Duodenal mucosa (tissue), 2 donors: ENCODE results near the gene FBXO31.

Experiments
- H3K27ac ChIP-seq: one replicate; pipeline ENCODE4 v1.7.0; 2013; ENCODE audit warnings: low read depth, low read length
- H3K27me3 ChIP-seq, 2 donors: one replicate each; pipeline ENCODE4 v1.7.0; 2013; ENCODE audit warnings: low read length in 2 of 2, control low read depth in 1 of 2; ENCODE audit not compliant: insufficient read depth in 2 of 2, control insufficient read depth in 1 of 2
- H3K36me3 ChIP-seq, 2 donors: one replicate each; pipeline ENCODE4 v1.7.0; 2013; ENCODE audit warnings: low read length in 2 of 2, control low read depth in 1 of 2; ENCODE audit not compliant: insufficient read depth in 2 of 2, control insufficient read depth in 1 of 2
- H3K4me1 ChIP-seq, 2 donors: one replicate each; pipeline ENCODE4 v1.7.0; 2013; ENCODE audit warnings: low read length in 2 of 2, control low read depth in 1 of 2; ENCODE audit not compliant: insufficient read depth in 2 of 2, control insufficient read depth in 1 of 2
- H3K4me3 ChIP-seq, 2 donors: one replicate each; pipeline ENCODE4 v1.7.0; 2013; ENCODE audit warnings: low read length in 2 of 2, low read depth in 1 of 2
- H3K9ac ChIP-seq, 2 donors: one replicate each; pipeline ENCODE4 v1.7.0; 2013; ENCODE audit warnings: low read length in 2 of 2, low read depth in 1 of 2
- H3K9me3 ChIP-seq, 2 donors: one replicate each; pipeline ENCODE4 v1.7.0; 2013; ENCODE audit warnings: low read length in 2 of 2, control low read depth in 1 of 2; ENCODE audit not compliant: control insufficient read depth in 1 of 2

Gene FBXO31

DNA sequence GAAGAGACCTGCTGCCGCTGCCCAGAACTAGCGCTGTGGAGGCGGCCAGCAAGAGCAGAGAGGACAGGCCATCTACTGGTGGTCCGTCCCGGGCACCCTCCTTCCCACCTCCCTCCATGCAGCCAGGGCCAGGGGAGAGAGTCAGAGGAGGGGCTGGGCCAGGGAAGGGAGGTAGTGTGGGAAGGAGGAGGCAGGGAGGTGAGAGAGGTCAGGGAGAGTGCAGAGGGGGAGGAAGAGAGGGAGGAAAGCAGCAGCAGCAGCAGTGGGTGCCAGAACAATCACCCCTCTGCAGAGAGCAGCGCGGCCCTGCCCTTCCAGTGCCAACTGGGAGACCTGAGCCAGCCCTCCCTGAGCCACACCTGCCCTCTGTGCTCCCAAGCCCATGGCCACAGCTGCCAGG lies 73.0 kb downstream of the FBXO31 start:
- no peak overlapping the region for H3K4me3 ChIP-seq
- H3K4me1 ChIP-seq = peaks cover 0 to 7% of the 10 kb centered on the region in 2 donors
- H3K27ac ChIP-seq = no peak overlapping the region
- no peak overlapping the region for H3K9ac ChIP-seq
- H3K9me3 ChIP-seq = peaks cover 0 to 7% of the 10 kb centered on the region in 2 donors
- H3K27me3 ChIP-seq = no peaks in the 10 kb centered on the region
- H3K36me3 ChIP-seq = no peaks in the 10 kb centered on the region

DNA sequence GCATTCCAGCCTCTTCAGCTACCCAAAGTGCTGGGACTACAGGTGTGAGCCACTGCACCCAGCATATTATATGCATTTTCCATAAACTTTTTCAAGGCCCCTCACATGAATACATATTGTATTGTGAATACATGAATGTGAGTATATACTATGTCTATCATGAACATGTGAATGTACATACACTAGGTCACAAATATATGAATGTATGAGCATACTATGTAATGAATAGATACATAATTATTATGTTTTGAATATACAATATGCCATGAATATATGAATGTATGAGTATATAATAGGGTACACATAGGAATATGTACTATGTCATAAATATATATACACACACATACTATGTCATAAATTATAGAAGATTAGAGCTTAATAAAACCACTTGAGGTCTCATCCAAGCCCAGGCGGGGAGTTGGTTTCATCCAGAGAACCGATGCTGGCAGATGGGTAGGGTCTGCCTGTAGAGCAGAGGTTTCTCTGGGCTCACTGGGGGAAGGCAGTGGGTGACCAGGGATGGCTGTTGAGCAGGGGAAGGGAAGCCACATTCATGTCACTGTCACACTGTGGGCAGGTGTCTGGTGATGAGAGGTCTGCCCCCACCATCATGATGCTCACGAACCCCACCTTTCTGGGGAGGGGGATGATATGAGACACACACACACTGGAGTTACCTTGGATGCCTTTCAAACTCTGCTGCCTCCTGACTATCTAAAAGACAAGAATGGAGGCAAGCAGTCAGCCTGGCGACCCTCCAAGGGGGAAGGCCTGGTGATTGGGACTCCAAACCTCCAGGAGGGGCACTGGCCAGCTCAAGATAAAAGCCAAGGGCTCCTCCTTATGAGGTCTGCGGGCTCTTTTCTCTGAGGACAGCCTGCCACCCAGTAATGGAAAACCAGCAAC lies 73.7 kb downstream of the FBXO31 start:
- Histone ChIP-seq H3K27ac (no peak overlapping the region), H3K4me1 (peaks cover 0 to 8% of the 10 kb centered on the region in 2 donors), H3K9me3 (peaks cover 0 to 7% of the 10 kb centered on the region in 2 donors), H3K9ac (no peak overlapping the region), H3K4me3 (no peak overlapping the region), H3K36me3 (no peaks in the 10 kb centered on the region), H3K27me3 (no peaks in the 10 kb centered on the region)

DNA sequence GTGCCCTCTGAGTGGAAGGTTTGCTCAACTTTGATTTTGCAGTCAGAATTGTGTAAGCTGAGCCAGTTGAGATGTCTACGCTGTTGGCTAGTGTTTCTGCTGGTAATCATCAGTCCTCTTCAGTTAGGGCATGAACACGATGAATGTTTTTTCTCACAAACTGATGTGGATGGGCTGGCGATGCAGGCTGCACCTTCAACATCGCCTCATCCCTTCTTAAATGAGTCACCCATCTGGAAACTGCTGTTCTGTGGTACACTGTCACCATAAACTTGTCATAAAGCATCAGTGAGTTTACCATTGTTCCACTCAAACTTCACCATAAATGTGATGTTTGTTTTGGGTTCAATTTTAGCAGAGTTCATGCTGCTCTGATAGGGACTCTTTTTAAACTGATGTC lies 74.8 kb downstream of the FBXO31 start:
- Histone ChIP-seq H3K27ac (no peak overlapping the region), H3K9me3 (peaks cover 0 to 7% of the 10 kb centered on the region in 2 donors), H3K9ac (no peak overlapping the region), H3K4me3 (no peak overlapping the region), H3K27me3 (no peaks in the 10 kb centered on the region), H3K36me3 (no peaks in the 10 kb centered on the region), H3K4me1 (peaks cover 0 to 8% of the 10 kb centered on the region in 2 donors)

DNA sequence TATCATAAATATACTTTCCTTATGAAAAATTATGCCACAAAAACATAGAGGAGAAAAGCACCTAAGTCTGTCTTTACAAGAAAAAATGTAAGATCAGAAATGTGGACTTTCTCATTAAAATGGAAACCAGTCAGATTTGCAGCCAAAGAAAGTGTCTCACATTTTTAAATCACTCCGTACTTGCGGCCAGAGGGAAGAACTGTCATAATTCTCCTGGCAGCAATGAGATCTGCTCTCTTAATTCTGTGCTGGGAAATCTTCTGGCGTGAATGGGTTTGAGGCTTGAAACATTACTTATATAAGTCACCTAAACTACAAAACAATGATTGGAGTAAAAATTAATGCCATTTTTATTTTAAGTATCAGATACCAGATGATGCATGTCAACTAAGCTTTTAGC lies 77.1 kb downstream of the FBXO31 start:
- no peak overlapping the region for H3K9ac ChIP-seq
- H3K9me3 ChIP-seq = peaks cover 0 to 7% of the 10 kb centered on the region in 2 donors
- H3K36me3 ChIP-seq = no peaks in the 10 kb centered on the region
- H3K27me3 ChIP-seq = no peaks in the 10 kb centered on the region
- peaks cover 0 to 8% of the 10 kb centered on the region in 2 donors for H3K4me1 ChIP-seq
- H3K27ac ChIP-seq = no peak overlapping the region
- H3K4me3 ChIP-seq = no peak overlapping the region

DNA sequence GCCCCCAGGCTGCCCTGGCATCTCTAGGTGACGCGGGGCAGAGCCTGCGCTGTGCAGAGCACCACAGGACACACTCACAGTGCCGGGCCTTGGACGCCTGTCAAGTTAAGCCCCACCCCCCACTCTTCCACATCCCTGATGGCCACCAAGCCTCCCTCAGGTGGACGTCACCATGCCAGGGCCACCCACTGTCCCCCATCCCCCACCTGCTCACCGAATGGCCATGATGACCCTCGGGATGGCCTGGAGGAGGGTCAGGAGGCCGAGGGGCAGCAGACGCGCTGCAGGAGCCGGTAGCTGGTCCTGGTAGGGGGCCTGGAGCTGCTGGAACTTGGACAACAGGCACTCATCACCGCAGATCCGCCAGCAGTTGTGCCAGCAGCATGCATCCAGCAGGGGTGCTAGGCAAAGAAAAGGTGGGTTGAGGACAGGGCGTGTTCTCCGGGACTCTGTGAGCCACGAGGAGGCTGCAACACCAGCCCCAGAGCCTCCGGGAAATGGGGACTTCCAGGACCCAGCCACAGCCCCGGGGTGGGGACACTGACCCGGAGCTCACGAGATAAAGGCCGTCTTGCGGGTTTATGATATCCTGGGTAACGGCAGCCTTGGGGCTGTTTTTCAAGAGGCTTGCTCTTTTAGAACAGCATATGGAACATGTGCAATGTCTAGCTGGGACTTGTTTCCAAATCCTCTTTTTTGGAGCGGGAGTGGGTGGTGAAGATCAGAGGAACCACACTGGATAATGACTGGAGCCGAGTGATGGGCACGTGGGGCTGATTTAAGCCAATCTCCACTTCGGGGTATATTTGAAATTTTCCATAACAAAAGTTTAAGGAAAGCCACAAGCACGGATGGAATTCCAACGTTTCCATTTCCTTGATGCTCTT lies 77.8 kb downstream of the FBXO31 start:
- H3K27me3 ChIP-seq = no peaks in the 10 kb centered on the region

DNA sequence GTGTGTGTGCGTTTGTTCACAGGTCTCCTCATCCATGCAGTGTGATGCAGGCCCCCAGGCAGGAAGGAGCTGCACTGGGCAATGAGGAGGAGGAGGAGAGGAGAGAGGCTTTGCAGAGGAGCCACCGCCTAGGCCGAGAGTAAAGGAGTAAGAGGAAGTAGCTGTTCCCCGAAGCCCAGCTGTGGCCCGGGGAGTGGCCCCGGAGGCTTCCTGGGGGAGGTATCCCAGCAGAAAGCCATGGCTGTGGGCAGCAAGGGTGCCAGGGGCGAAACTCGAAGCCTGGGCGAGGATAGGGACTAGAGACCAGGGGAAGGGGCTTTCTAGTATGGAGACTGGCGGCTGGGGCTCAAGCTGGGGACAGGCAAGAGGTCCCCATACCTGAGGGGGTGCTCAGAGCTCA lies 78.6 kb downstream of the FBXO31 start:
- Histone ChIP-seq H3K27me3 (no peaks in the 10 kb centered on the region), H3K4me3 (no peak overlapping the region), H3K36me3 (no peaks in the 10 kb centered on the region), H3K9me3 (peaks cover 0 to 7% of the 10 kb centered on the region in 2 donors), H3K4me1 (peaks cover 0 to 8% of the 10 kb centered on the region in 2 donors), H3K9ac (no peak overlapping the region), H3K27ac (no peak overlapping the region)

More for the DNA sequence above, 77.8 kb downstream of the FBXO31 start:
- H3K27ac ChIP-seq = no peak overlapping the region
- H3K9me3 ChIP-seq = peaks cover 0 to 7% of the 10 kb centered on the region in 2 donors
- peaks cover 0 to 8% of the 10 kb centered on the region in 2 donors for H3K4me1 ChIP-seq
- H3K9ac ChIP-seq = no peak overlapping the region
- H3K36me3 ChIP-seq = no peaks in the 10 kb centered on the region
- no peak overlapping the region for H3K4me3 ChIP-seq

DNA sequence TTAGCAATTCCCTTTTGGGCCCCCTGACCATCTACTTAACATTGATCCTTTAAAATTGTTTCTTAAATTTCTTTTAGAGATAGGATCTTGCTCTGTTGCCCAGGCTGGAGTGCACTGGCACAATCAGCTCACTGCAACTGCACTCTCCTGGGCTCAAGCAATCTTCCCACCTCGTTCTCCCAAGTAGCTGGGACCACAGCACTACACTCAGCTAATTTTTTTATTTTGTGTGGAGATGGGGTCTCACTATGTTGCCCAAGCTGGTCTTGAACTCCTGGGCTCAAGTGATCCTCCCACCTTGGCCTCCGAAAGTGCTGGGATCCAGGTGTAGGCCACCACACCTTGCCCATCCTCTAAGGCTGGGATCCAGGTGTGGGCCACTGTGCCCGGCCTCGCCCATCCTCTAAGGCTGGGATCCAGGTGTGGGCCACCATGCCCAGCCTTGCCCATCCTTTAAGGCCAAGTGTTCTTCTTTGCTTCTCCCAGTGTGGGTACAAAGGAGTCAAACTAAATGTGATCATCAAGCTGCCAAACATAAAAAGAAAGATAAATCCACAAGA lies 79.5 kb downstream of the FBXO31 start:
- Histone ChIP-seq H3K9ac (no peak overlapping the region), H3K27ac (no peak overlapping the region), H3K36me3 (no peaks in the 10 kb centered on the region), H3K4me1 (peaks cover 0 to 8% of the 10 kb centered on the region in 2 donors), H3K4me3 (no peak overlapping the region), H3K9me3 (peaks cover 0 to 7% of the 10 kb centered on the region in 2 donors), H3K27me3 (no peaks in the 10 kb centered on the region)

DNA sequence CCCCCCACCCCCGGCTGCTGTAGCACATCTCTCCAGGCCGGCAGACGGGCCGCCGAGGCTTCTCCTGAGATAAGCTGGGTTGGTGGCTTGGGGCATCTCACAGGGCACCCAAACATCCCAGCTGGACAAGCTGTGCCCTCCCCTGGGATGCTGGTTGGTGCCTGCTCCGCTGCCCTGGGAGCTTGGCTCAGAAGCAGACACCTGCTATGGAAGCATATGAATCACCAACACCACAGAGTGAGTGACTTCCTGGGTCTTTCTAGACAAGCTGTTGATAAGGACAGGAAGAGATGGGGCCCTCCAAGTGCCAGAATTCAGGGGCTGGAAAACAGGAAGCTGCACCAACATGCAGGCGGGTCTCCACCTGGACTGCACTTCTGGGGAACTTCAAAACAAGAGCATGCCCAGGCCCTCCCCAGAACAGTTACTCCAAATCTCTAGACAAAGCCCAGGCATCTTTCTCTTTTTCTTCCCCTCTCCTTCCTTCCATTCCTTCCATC lies 80.1 kb downstream of the FBXO31 start:
- Histone ChIP-seq H3K27ac (no peak overlapping the region), H3K9ac (no peak overlapping the region), H3K27me3 (no peaks in the 10 kb centered on the region), H3K4me3 (no peak overlapping the region), H3K9me3 (peaks cover 0 to 1% of the 10 kb centered on the region in 2 donors), H3K36me3 (no peaks in the 10 kb centered on the region), H3K4me1 (peaks cover 0 to 8% of the 10 kb centered on the region in 2 donors)

DNA sequence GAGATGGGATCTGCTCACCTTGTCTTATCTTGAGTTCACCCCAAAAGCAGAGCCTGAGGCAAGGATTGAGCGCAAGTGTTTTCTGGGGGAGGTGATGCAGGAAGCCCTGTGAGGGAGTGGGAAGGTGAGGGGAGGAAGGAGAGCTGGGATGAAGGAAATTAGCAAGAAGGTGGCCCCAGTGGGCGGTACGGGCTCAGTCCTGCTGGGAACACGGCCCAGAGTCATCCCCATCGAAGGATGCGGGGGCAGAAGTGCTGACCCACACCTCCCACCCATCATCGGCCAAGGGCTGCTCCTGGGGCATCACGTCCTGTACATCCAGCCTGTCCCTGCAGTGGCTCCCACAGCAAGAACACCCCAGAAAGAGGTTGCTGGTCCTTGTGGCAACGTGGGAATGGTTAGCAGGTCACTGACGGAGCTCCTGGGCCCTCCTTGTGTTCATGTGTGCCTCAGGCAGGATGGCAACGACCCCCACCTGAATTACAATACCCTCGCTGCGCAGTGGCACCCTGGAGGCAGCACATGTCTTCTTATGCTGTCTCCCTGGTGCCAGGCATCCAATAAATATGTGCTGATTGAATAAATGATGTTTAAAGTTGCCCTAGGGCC lies 84.6 kb downstream of the FBXO31 start:
- H3K27ac ChIP-seq = no peak overlapping the region
- no peaks in the 10 kb centered on the region for H3K27me3 ChIP-seq
- H3K36me3 ChIP-seq = no peaks in the 10 kb centered on the region
- H3K9ac ChIP-seq = no peak overlapping the region
- peaks cover 4 to 5% of the 10 kb centered on the region in 2 donors for H3K4me1 ChIP-seq
- no peaks in the 10 kb centered on the region for H3K9me3 ChIP-seq
- H3K4me3 ChIP-seq = no peak overlapping the region
